GM18951 (cell line): ENCODE data around the gene PDGFA.

ENCODE experiments used
- POLR2A ChIP-seq: IDR thresholded peaks from 4 replicates; pipeline ENCODE4 v1.6.1; 2011; ENCODE audit warnings: mild to moderate bottlenecking; ENCODE audit not compliant: insufficient read length, insufficient read depth; ENCODE audit errors: extremely low read depth
- in situ Hi-C: fragments of 300-500 bp; cut with MboI; formaldehyde crosslinking; loops from one replicate; pipeline ENCODE4 v1.12.0; 2022; ENCODE audit warnings: low sequenced_read_pairs, mixed read lengths, inconsistent platforms; ENCODE audit not compliant: unreplicated experiment

Gene PDGFA

DNA sequence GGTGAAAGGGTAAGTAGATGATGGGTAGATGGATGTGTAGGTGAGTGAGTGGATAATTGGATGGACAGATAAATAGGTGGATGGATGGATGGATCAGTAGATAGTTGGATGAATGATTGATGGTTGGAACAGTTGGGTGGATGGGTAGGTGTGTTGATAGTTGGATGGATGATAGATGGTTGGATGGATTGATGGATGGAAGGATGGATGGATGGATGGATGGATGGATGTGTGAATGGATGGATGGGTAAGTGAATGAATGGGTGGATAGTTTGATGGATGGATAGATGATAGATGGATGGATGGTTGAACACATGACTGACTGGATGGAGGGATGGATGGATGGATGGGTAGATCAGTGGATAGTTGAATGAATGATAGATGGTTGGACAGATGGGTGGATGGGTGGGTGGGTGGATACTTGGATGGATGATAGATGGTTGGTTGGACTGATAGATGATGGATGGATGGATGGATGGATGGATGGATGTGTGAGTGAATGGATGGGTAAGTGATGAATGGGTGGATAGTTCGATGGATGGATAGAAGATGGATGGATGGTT lies 37.0 kb downstream of the PDGFA start:
- in situ Hi-C loops: no loop called here
- TF ChIP-seq POLR2A: no peak

DNA sequence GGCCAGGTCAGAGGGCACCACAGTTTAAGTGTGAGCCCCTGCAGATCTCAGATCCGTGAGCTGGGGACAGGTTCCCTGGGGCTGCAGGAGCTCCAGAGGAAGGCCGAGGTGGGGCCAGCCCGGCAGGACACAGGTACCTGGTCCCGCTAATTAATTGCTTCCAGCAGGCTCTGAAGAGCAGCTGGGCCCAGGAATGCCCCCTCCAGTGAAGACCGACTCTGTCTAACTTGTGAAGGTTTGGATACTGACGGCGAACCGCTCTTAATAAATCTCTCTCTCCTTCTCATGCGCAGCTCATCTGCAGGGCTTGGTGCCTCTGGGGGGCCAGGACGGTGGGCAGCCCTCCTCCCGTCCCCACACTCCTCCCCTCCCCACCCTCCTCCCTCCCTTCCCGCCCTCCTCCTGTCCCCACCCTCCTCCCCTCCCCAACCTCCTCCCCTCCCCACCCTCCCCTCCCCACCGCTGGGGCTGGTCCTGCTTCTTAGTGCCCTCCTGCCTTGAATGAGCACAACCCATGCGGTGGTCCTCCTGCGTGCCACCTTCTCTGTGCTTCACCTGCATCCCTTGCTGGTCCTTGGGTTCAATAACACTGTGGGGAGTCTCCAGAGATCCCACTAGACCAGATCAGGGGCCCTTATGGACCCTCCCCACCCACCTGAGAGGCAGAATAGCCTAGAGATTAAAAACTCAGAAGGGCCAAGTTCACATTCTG lies 38.3 kb downstream of the PDGFA start:
- in situ Hi-C loops: no loop called here
- no peak for TF ChIP-seq POLR2A

DNA sequence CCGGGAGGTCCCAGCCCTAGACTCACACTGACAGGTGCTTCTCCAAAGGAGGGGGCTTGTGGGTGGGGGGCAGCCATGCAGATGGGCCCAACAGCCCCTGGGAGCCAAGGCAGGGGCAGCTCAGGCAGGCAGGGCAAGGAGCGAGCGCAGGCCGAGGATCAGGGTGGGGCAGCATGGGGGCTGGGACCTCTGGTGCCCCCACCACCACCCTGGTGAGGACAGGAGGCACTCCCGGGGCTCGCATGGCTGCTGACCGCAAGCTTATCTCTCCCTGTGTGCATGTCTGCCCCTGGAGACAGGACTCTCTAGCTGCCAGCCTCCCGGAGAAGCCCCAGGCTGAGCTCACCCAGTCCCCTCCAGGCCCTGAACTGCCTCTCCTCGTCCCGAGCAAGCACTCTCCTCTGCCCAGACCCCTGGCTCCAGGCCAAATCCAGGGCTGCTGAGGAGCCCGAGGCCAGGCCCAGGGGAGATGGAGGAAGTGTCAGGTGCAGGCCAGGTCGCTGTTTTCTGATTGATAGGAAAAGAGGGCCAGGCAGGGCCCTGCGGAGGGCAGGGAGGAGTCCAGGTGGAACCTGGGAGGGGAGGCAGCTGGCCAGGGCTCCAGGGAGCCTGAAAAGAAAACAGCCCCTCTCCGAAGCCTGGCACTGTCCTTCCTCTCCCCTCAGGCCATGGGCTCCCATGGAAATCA lies 39.0 kb downstream of the PDGFA start:
- in situ Hi-C loops: no loop called here
- no peak for TF ChIP-seq POLR2A

DNA sequence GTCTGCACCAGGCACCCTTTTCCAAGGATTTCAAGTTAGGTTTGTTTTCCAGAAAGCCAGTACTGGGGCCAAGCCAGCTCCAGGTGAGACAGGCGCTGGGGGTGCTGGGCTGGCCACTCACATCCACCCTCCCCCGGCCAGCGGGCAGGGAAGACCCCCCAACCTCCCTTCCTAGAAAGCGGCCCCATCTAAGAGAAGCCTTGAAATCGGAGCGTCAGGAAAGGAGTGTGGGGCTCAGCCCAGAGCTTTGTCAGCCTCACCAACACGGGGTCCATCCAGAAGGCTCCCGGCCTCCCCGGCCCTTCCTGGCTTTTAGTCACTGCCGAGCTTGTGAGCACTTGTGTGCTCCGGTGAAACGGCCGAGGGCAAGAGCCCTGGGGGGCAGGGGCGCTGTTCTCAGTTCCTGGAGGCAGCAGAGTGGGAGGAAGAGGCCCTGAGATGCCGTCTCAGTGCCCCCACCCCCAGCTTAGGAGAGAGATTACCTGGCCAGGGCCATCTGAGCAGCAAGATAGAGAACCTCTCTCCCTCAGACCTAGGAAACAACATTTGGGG lies 39.6 kb downstream of the PDGFA start:
- in situ Hi-C loops: no loop called here
- no peak for TF ChIP-seq POLR2A

DNA sequence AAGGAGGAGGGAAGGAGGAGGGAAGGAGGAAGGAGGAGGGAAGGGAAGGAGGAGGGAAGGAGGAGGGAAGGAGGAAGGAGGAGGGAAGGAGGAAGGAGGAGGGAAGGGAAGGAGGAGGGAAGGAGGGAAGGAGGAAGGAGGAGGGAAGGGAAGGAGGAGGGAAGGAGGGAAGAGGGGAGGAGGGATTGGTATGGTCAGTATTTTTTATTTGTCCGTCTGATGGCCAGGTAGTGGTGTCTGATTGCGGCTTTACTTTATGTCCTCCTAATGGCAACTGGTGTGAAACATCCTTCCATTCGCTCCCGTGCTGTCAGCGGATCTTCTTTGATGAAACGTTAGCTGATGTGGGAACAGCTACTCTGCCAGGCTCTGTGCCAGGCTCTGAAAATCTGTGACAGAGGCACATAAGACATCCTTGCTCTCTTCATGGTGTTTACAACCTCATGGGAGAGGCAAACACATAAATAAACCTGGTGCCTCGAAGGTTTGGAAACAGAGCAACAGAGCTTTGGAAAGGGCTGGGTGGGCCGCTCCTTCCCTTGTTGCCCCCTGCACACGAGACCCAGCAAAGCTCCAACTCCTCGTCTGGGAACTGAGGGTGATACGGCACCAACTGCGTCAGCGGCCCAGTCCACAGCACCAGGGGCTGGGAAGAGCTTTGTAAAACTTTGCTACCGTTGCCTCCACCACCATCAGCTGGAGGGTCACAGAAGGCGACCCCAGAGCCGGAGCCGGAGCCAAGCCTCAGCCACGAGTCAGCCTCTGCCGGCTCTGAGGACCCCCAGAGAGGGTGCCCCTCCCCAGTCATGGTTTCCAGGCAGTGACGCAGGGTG lies 40.3 kb downstream of the PDGFA start:
- in situ Hi-C loops: no loop called here

DNA sequence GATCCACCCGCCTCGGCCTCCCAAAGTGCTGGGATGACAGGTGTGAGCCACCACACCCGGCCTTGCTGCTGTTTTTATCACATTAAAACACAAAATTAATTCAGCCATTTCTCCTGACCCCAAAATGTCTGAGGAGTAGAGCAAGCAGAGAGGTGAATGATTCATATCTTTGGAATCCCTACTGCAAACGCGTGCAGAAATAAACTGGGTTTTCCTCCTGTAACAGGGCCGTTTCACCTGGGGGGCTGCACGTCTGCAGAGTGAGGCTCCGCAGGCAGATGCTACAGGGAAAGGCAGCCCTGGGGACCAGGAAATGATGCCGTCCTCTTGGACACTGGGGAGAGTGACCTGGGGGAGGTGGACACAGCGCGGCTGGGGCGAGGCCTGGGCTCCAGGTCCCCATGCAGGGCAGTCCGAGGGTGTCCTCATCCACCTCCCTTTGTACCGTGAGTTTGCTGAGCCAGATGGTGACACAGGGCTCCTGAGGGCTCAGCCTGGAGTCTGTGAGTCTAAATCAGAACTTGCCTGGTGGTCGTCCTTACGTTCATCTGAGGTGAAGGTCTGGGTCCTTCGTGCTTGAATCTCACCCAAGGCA lies 41.9 kb downstream of the PDGFA start:
- no peak for TF ChIP-seq POLR2A
- in situ Hi-C loops: no loop called here

More for the DNA sequence above, 40.3 kb downstream of the PDGFA start:
- no peak for TF ChIP-seq POLR2A

DNA sequence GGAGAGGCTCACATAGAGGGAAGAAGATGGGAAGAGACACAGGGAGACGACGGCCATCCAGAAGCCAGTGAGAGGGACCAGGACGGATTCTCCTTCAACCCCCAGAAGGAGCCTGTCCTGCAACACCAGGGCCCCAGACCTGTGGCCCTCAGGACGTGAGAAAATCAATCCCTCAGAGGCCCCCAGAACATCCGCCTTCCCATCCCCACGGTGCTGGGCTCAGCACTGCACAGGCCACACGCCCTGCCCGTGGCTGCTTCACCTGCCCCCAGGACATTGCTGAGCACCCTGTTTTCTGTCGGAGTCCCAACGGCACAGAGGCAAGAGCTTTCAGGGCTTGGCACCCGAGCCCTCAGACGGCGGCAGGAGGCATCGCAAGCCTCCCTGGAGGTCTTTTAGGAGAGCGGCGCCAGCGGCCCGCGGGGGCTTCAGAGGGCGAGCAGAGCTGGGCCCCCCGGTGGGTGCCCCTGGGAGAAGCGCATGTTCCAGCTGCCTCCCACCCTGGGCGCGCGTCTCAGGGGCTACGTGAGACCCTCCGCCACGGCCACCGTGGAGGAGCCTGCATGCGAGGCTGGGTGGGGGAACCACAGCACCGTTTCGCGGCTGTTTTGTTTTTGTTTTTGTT lies 42.8 kb downstream of the PDGFA start:
- no peak for TF ChIP-seq POLR2A
- in situ Hi-C loops: no loop called here

DNA sequence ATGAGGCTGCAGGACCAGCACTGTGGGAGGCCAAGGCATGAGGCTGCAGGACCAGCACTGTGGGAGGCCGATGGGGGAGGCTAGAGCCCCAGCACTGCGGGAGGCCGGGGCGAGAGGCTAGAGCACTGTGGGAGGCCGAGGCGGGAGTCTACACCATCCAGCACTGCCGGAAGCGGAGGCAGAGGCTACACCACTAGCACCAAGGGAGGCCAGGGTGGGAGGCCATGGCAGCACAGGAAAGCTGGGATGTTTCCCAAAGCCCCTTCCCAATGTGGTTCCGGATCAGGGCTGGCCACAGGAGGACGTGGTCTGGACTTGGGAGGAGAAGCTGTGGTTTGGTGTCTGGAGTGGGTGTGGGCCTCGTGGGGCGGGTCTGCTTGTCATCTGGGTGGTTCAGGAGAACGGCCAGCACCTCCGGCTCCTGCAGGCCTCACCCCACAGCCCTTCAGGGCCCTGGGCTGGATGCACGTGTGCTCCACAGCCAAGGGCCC lies 43.6 kb downstream of the PDGFA start:
- no peak for TF ChIP-seq POLR2A
- in situ Hi-C loops: no loop called here

DNA sequence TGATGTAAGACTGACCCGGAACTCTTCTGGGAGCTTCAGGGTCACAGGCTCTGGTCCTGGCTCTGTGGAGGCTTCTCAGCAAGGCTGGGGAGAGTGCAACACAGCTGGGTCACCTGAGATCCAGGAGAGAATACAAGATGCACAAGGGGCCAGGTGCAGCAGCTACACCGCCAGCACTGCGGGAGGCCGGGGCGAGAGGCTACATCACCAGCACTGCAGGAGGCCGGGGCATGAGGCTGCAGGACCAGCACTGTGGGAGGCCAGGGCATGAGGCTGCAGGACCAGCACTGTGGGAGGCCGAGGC lies 44.3 kb downstream of the PDGFA start:
- in situ Hi-C loops: no loop called here

DNA sequence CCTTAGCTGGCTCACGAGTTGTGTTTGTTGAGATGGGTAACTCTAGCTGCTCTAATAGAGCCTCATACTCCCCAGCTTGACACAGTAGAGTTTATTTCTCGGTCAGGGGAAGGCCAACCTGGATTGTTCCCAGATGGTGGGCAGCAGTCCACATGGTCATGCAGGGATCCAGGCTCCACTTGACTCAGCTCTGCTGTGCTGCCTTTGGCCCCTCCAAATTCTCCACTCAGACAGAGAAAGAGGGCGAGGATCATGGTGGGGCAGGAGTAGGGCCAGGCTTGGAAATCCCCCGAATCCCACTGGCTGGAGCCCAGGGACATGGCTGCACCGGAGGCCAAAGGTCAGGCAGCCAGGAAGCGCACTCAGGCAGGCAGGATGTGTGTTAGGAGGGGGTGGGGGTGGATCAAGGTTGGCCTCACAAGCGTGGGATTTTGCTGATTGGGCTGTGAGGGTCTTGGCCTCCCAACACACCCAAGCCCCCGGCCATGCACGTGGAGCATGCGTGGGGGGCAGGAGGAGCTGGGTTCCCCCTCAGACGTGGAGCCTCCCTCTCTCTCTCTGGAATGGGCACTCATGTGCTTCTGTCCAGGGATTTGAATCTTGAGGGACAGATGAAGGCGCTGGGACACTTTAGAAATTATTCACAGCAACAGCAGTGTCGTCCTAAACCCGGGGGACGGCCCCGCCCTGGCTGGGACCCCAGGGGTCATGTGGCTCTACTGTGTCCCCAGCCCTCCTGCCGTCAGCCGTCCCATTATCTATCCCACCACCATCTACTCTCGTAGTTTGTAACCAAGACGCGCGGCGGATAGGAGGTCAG lies 44.8 kb downstream of the PDGFA start:
- in situ Hi-C loops: no loop called here
- TF ChIP-seq POLR2A: no peak

More for the DNA sequence above, 44.3 kb downstream of the PDGFA start:
- TF ChIP-seq POLR2A: no peak

DNA sequence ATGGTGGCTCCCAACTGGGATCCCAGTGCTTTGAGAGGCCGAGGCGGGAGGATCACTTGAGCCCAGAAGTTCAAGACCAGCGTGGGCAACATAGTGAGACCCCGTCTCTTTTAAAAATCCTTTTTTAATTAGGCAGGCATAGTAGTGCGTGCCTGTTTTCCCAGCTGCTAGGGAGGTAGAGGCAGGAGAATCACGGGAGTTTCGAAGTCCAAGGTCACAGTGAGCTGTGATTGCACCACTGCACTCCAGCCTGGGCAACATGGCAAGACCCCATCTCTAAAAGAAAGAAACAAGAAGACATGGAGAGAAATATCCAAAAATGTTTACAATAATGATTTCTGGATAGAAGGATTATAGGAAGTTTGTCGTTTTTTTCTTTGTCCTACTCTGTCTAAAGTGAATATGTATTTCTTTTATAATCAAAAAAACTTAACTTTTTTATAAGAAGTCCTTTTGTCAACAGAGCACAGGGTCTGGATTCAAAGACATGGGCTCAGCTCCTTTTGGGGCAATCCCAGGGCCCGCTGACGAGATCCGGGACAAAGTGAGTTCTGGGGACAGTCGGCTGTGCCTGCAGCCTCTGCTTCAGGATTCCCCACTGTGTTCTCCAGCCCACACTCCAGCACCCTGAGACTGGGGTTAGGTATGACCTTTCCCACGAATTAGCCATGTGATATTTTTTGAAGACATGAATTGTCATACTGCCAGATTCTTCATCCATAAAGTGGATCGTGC lies 45.6 kb downstream of the PDGFA start:
- no peak for TF ChIP-seq POLR2A
- in situ Hi-C loops: no loop called here
